ENCODE results near the gene SLC30A4.
"Not testable (repeated sequence)": the region's sequence is repeated elsewhere in the genome, so short reads cannot be mapped to it uniquely, and the experiment has no call there.

SLC30A4 gene

GRCh38 chr15:45539680-45540079 is 17.1 kb upstream of the SLC30A4 start:
- Histone ChIP-seq H3K9me3 (replicated peaks; ENCODE audit: low read length) (no peaks in the 10 kb centered on the region), H3K4me1 (ENCODE audit: control insufficient read depth, insufficient read depth, low read length) (no peaks in the 10 kb centered on the region), H3K36me3 (ENCODE audit: insufficient read depth, low read length) (no peaks in the 10 kb centered on the region), H3K9ac (ENCODE audit: low read depth, low read length) (no peak overlapping the region), H3K27me3 (ENCODE audit: control insufficient read depth, insufficient read depth, low read length) (no peaks in the 10 kb centered on the region), H3K4me3 (ENCODE audit: low read length) (no peak overlapping the region), H3K4me2 (ENCODE audit: low read length) (no peak overlapping the region)

- Histone ChIP-seq H3K9ac (ENCODE audit: low read depth, low read length) (no peak overlapping the region), H3K4me1 (ENCODE audit: control insufficient read depth, insufficient read depth, low read length) (peaks cover 6% of the 10 kb centered on the region), H3K4me2 (ENCODE audit: low read length) (no peak overlapping the region), H3K27me3 (ENCODE audit: control insufficient read depth, insufficient read depth, low read length) (no peaks in the 10 kb centered on the region), H3K4me3 (ENCODE audit: low read length) (no peak overlapping the region), H3K36me3 (ENCODE audit: insufficient read depth, low read length) (no peaks in the 10 kb centered on the region), H3K9me3 (replicated peaks; ENCODE audit: low read length) (no peaks in the 10 kb centered on the region)
Observed at GRCh38 chr15:45536934-45537333, 14.4 kb upstream of the SLC30A4 start.

- peaks cover 6% of the 10 kb centered on the region for H3K4me1 ChIP-seq (ENCODE audit: control insufficient read depth, insufficient read depth, low read length)
- no peaks in the 10 kb centered on the region for H3K36me3 ChIP-seq (ENCODE audit: insufficient read depth, low read length)
- no peaks in the 10 kb centered on the region for H3K9me3 ChIP-seq (replicated peaks; ENCODE audit: low read length)
- H3K27me3 ChIP-seq (ENCODE audit: control insufficient read depth, insufficient read depth, low read length) = no peaks in the 10 kb centered on the region
- no peak overlapping the region for H3K4me2 ChIP-seq (ENCODE audit: low read length)
- no peak overlapping the region for H3K4me3 ChIP-seq (ENCODE audit: low read length)
- no peak overlapping the region for H3K9ac ChIP-seq (ENCODE audit: low read depth, low read length)
Observed at GRCh38 chr15:45535486-45536042, 13.0 kb upstream of the SLC30A4 start.

- H3K4me3 ChIP-seq (ENCODE audit: low read length) = no peak overlapping the region
- no peak overlapping the region for H3K9ac ChIP-seq (ENCODE audit: low read depth, low read length)
- H3K9me3 ChIP-seq (replicated peaks; ENCODE audit: low read length) = no peaks in the 10 kb centered on the region
- peaks cover 6% of the 10 kb centered on the region for H3K4me1 ChIP-seq (ENCODE audit: control insufficient read depth, insufficient read depth, low read length)
- H3K36me3 ChIP-seq (ENCODE audit: insufficient read depth, low read length) = no peaks in the 10 kb centered on the region
- no peaks in the 10 kb centered on the region for H3K27me3 ChIP-seq (ENCODE audit: control insufficient read depth, insufficient read depth, low read length)
- H3K4me2 ChIP-seq (ENCODE audit: low read length) = no peak overlapping the region
Observed at GRCh38 chr15:45534821-45535220, 12.3 kb upstream of the SLC30A4 start.

GRCh38 chr15:45532892-45533291 is 10.3 kb upstream of the SLC30A4 start:
- not testable (repeated sequence) for H3K9ac ChIP-seq (ENCODE audit: low read depth, low read length); H3K9me3 ChIP-seq (replicated peaks; ENCODE audit: low read length); H3K4me2 ChIP-seq (ENCODE audit: low read length); H3K4me3 ChIP-seq (ENCODE audit: low read length); H3K36me3 ChIP-seq (ENCODE audit: insufficient read depth, low read length); H3K27me3 ChIP-seq (ENCODE audit: control insufficient read depth, insufficient read depth, low read length); H3K4me1 ChIP-seq (ENCODE audit: control insufficient read depth, insufficient read depth, low read length)

GRCh38 chr15:45529613-45530012 is 7.1 kb upstream of the SLC30A4 start:
- Histone ChIP-seq H3K36me3 (ENCODE audit: insufficient read depth, low read length) (no peaks in the 10 kb centered on the region), H3K9me3 (replicated peaks; ENCODE audit: low read length) (no peaks in the 10 kb centered on the region), H3K9ac (ENCODE audit: low read depth, low read length) (no peak overlapping the region), H3K4me2 (ENCODE audit: low read length) (no peak overlapping the region), H3K4me3 (ENCODE audit: low read length) (no peak overlapping the region), H3K27me3 (ENCODE audit: control insufficient read depth, insufficient read depth, low read length) (no peaks in the 10 kb centered on the region), H3K4me1 (ENCODE audit: control insufficient read depth, insufficient read depth, low read length) (peaks cover 6% of the 10 kb centered on the region)

GRCh38 chr15:45527086-45527485 is 4.5 kb upstream of the SLC30A4 start:
- H3K4me1 ChIP-seq (ENCODE audit: control insufficient read depth, insufficient read depth, low read length) = peaks cover 4% of the 10 kb centered on the region
- no peak overlapping the region for H3K4me3 ChIP-seq (ENCODE audit: low read length)
- no peaks in the 10 kb centered on the region for H3K9me3 ChIP-seq (replicated peaks; ENCODE audit: low read length)
- no peak overlapping the region for H3K9ac ChIP-seq (ENCODE audit: low read depth, low read length)
- no peak overlapping the region for H3K4me2 ChIP-seq (ENCODE audit: low read length)
- H3K36me3 ChIP-seq (ENCODE audit: insufficient read depth, low read length) = no peaks in the 10 kb centered on the region
- no peaks in the 10 kb centered on the region for H3K27me3 ChIP-seq (ENCODE audit: control insufficient read depth, insufficient read depth, low read length)

GRCh38 chr15:45523166-45523460 is 558 bp upstream of the SLC30A4 start:
- Histone ChIP-seq H3K4me2 (ENCODE audit: low read length) (peak overlapping the region; percentile 97), H3K27me3 (ENCODE audit: control insufficient read depth, insufficient read depth, low read length) (no peaks in the 10 kb centered on the region), H3K9ac (ENCODE audit: low read depth, low read length) (peak overlapping the region; percentile 80), H3K9me3 (replicated peaks; ENCODE audit: low read length) (no peaks in the 10 kb centered on the region), H3K4me3 (ENCODE audit: low read length) (peak overlapping the region; percentile 81), H3K4me1 (ENCODE audit: control insufficient read depth, insufficient read depth, low read length) (peaks cover 17% of the 10 kb centered on the region), H3K36me3 (ENCODE audit: insufficient read depth, low read length) (no peaks in the 10 kb centered on the region)

GRCh38 chr15:45521596-45522327 is 793 bp downstream of the SLC30A4 start:
- H3K27me3 ChIP-seq (ENCODE audit: control insufficient read depth, insufficient read depth, low read length) = no peaks in the 10 kb centered on the region

GRCh38 chr15:45510758-45511280 is 11.7 kb downstream of the SLC30A4 start:
- Histone ChIP-seq H3K4me3 (ENCODE audit: low read length) (no peak overlapping the region), H3K36me3 (ENCODE audit: insufficient read depth, low read length) (peaks cover 3% of the 10 kb centered on the region), H3K4me2 (ENCODE audit: low read length) (no peak overlapping the region), H3K9me3 (replicated peaks; ENCODE audit: low read length) (no peaks in the 10 kb centered on the region), H3K27me3 (ENCODE audit: control insufficient read depth, insufficient read depth, low read length) (no peaks in the 10 kb centered on the region), H3K4me1 (ENCODE audit: control insufficient read depth, insufficient read depth, low read length) (no peaks in the 10 kb centered on the region), H3K9ac (ENCODE audit: low read depth, low read length) (no peak overlapping the region)

More at GRCh38 chr15:45521596-45522327, 793 bp downstream of the SLC30A4 start:
- Histone ChIP-seq H3K9ac (ENCODE audit: low read depth, low read length) (peak overlapping the region; percentile 80), H3K36me3 (ENCODE audit: insufficient read depth, low read length) (no peaks in the 10 kb centered on the region), H3K9me3 (replicated peaks; ENCODE audit: low read length) (no peaks in the 10 kb centered on the region), H3K4me3 (ENCODE audit: low read length) (peak overlapping the region; percentile 81), H3K4me1 (ENCODE audit: control insufficient read depth, insufficient read depth, low read length) (peaks cover 17% of the 10 kb centered on the region), H3K4me2 (ENCODE audit: low read length) (peak overlapping the region; percentile 97)

GRCh38 chr15:45507143-45507542 is 15.4 kb downstream of the SLC30A4 start:
- H3K4me2 ChIP-seq (ENCODE audit: low read length); H3K9ac ChIP-seq (ENCODE audit: low read depth, low read length); H3K36me3 ChIP-seq (ENCODE audit: insufficient read depth, low read length); H3K4me1 ChIP-seq (ENCODE audit: control insufficient read depth, insufficient read depth, low read length); H3K27me3 ChIP-seq (ENCODE audit: control insufficient read depth, insufficient read depth, low read length); H3K4me3 ChIP-seq (ENCODE audit: low read length); H3K9me3 ChIP-seq (replicated peaks; ENCODE audit: low read length): not testable (repeated sequence)

GRCh38 chr15:45499426-45499825 is 23.1 kb downstream of the SLC30A4 start:
- Histone ChIP-seq H3K27me3 (ENCODE audit: control insufficient read depth, insufficient read depth, low read length) (no peaks in the 10 kb centered on the region), H3K4me3 (ENCODE audit: low read length) (no peak overlapping the region), H3K9ac (ENCODE audit: low read depth, low read length) (no peak overlapping the region), H3K9me3 (replicated peaks; ENCODE audit: low read length) (no peaks in the 10 kb centered on the region), H3K4me2 (ENCODE audit: low read length) (no peak overlapping the region), H3K36me3 (ENCODE audit: insufficient read depth, low read length) (no peaks in the 10 kb centered on the region), H3K4me1 (ENCODE audit: control insufficient read depth, insufficient read depth, low read length) (peaks cover 6% of the 10 kb centered on the region)
